ENCODE results near the gene SEMA3F.

The SEMA3F gene

GRCh38 chr3:50132421-50133282 is 22.5 kb upstream of the SEMA3F start:
- in situ Hi-C loops (cut with HindIII; ENCODE audit: low sequenced_read_pairs), result loop anchor here (5.0 kb wide), 1 partner anchor 50 kb away; no protein-coding TSS in a partner anchor

GRCh38 chr3:50133283-50133615 is 21.9 kb upstream of the SEMA3F start:
- in situ Hi-C loops (cut with HindIII; ENCODE audit: low sequenced_read_pairs), result loop anchor here (5.0 kb wide), 1 partner anchor 49 kb away; no protein-coding TSS in a partner anchor

GRCh38 chr3:50134367-50134766 is 20.8 kb upstream of the SEMA3F start:
- in situ Hi-C loops (cut with HindIII; ENCODE audit: low sequenced_read_pairs), result loop anchor here (5.0 kb wide), 1 partner anchor 48 kb away; no protein-coding TSS in a partner anchor

- in situ Hi-C loops (cut with HindIII; ENCODE audit: low sequenced_read_pairs), result no loop called here
Observed at GRCh38 chr3:50135964-50136363, 19.2 kb upstream of the SEMA3F start.

DNA sequence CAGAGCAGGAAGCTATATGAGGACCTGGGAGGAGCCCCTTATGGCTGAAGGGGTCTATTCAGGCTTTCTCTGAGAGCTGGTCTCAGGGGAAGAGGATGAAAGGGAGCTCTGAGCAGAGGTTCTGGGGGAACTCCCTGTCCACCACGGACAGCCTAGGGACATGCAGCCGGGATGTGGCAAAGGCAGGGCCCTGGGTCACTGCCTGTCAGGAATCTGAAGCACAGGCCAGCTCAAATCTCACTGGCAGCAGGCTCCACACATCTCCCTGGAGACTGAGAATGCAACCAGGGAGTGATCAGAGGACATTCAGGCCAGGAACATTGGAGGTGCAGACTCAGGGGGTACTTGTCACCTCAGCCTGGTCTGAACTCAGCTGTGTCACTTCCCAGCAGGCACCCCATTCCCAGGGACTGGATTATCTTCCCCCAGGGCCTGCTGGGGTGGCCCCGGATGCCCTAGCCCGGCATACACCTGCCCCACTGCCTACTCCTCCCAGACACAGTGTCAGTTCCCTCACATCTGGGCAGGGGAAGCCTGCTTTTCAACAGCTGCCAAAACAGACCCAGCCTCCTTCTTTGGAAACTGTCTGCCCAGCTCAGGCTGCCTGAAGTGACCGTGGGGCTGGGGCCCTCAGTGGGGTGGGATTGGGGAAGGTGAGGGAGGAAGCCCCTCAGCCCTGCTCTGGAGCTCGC is 18.3 kb upstream of the SEMA3F start:
- in situ Hi-C loops (cut with HindIII; ENCODE audit: low sequenced_read_pairs), result no loop called here

DNA sequence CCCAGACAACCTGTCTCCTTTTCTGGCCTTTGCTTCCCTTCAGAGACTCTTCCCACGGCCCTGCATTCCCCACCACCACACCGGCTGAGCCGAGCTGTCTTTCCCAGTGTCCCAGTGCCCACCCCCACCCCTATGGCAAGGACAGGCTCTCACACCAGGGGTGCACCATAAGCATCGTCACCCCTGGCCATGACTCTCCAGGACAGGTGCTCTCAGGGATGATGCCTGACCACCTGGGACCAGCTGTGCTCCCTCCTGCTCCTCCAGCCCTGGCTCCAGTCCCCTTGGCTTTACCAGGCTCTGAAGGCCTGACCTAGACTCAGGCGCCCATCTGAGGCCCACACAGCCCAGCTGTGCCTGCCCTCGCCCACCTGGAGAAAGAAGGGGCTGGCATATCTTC is 17.6 kb upstream of the SEMA3F start:
- in situ Hi-C loops (cut with HindIII; ENCODE audit: low sequenced_read_pairs), result no loop called here

DNA sequence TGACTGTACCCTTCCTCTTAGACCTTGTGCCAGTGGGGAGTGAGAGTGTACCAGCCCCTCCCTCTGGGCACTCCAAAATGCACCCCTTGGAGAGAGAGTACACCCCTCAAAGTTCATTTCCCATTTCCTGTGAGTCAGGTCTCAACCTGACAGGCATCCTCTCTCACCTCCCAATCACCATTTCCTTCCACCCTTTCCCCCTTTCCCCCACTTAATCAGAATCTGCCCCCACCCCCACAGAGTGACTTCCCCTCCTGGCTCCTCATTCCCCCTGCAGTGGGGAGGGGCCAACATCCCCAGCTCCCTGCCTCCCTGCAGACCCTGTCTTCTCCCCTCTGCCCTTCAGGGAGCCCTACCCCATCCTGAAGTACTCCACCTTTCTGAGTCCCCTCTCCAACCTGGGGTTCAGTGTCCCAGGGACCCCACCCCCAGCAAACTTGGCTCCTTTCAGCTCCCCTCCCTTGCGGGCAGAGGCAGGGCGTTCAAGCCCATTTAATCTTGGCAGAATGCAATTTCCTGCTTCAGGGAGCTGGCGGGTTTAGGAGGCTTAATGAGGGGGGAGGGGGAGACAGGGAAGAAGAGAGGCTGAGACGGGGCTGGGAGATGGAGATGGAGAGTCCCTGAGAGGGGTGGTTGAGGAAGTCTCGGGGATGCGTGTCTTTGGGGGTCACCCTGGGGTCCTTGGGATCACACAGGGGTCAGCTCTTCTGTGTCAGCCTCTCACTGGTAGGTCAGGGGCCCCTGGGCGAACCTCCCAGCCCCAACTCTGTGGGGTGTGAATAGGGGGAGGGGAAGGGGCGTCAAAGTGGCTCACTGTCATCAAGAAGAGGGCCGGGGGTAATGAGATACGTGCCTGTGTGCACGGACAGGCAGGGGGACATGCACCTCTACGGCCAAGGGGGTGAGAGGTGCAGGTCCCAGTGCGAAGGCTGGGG is 16.6 kb upstream of the SEMA3F start:
- in situ Hi-C loops (cut with HindIII; ENCODE audit: low sequenced_read_pairs), result no loop called here

DNA sequence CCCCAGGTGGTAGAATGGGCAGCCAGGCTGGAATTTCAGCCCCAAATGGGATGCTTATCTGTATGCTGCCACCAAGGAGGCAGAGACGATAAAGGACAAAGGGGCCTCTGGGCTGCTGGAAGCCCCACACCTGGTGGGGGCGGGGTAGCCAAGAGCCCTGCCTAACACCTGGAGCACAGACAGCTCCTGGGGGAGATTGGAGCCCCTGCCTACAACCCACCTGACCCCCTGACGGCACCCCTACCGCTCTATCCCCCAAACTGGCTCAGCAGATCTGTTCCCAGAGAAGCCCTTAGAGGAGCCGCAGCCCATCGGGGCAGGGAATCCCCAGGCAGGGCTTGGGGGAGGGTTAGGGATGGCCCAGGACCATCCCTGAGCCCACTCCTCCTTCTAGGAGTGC is 15.8 kb upstream of the SEMA3F start:
- in situ Hi-C loops (cut with HindIII; ENCODE audit: low sequenced_read_pairs), result no loop called here

- in situ Hi-C loops (cut with HindIII; ENCODE audit: low sequenced_read_pairs), result no loop called here
Observed at GRCh38 chr3:50139718-50140423, 15.3 kb upstream of the SEMA3F start.

DNA sequence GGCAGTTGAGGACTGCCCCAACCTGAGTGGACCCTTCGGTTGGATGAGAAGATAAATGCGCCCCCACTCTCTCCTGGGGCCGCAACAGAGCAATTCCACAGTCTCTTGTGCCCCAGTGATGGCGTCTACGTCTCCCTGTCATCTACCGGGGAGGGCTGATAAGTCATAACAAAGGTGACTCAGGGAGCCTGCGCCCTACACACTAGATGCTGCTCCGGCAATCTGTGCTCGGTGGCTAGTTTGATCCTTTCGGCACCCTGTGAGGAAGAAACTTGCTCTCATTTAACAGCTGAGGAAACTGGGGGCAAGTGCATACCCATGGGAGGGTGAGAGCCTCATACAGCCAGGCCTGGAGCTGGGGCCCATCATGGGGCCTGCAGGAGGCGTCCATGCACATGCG is 14.1 kb upstream of the SEMA3F start:
- in situ Hi-C loops (cut with HindIII; ENCODE audit: low sequenced_read_pairs), result no loop called here

- in situ Hi-C loops (cut with HindIII; ENCODE audit: low sequenced_read_pairs), result no loop called here
Observed at GRCh38 chr3:50146316-50146901, 8.7 kb upstream of the SEMA3F start.

DNA sequence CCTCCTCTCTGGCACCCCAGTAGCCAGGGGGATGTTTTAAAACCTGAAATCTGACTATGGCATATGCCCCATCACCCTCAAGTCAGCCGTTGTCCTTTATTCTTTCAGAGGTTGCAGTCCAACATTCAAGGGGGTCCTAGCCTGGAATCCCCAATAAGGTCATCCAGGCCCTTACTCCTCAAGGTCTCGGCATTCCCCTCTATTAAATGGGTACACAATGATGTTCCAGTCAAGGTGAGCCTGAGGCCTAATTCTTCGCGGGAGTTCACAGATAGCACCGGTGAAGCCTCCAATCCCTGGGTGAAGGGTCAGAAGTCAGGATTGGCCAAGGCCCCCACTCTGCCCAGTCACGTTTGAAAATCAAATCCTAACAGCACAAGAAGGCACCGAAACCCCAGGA is 8.1 kb upstream of the SEMA3F start:
- in situ Hi-C loops (cut with HindIII; ENCODE audit: low sequenced_read_pairs), result no loop called here

DNA sequence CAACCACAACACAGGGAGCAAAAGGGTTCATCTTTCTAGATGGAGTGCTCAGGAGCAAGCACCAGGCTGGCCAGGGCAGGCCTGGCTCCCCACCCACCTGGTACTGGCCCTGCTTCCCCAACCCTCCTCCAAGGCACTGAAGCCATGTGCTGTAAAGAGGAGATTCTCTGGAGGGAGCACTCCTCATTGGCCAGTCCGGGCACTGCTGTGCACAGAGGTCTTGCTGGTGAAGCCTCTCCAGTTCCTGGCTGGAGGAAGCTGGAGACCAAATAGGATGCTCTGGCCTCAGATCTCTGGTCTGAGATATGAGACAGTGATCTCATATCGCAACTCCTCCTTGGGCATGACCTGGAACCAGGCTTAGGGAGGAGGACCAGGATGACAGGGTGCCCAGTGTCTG is 7.7 kb upstream of the SEMA3F start:
- in situ Hi-C loops (cut with HindIII; ENCODE audit: low sequenced_read_pairs), result no loop called here

GRCh38 chr3:50147861-50148260 is 7.3 kb upstream of the SEMA3F start:
- in situ Hi-C loops (cut with HindIII; ENCODE audit: low sequenced_read_pairs), result no loop called here

GRCh38 chr3:50150404-50150750 is 4.7 kb upstream of the SEMA3F start:
- in situ Hi-C loops (cut with HindIII; ENCODE audit: low sequenced_read_pairs), result no loop called here

- in situ Hi-C loops (cut with HindIII; ENCODE audit: low sequenced_read_pairs), result no loop called here
Observed at GRCh38 chr3:50150863-50151686, 4.0 kb upstream of the SEMA3F start.

DNA sequence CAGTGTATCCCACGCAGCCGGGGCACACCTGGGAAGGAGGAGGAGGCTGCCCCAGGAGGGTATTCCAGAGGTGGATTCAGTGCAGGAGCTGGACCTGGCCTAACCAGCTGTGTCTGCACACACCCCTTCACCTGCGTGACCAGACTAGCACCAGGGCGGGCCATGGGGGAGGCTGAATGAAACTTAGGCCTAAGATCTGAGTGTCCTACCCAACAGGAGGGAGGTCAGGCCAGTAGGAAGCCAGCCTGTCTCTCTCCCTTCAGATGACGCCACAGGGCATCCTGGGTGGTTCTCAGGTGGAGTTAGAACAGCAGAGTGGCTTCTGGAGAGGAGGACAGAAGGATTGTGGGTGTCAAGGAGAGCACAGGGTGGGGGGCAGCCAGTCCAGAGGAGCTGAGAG is 3.4 kb upstream of the SEMA3F start:
- in situ Hi-C loops (cut with HindIII; ENCODE audit: low sequenced_read_pairs), result no loop called here

- in situ Hi-C loops (cut with HindIII; ENCODE audit: low sequenced_read_pairs), result no loop called here
Observed at GRCh38 chr3:50153782-50154475, 1.2 kb upstream of the SEMA3F start.

DNA sequence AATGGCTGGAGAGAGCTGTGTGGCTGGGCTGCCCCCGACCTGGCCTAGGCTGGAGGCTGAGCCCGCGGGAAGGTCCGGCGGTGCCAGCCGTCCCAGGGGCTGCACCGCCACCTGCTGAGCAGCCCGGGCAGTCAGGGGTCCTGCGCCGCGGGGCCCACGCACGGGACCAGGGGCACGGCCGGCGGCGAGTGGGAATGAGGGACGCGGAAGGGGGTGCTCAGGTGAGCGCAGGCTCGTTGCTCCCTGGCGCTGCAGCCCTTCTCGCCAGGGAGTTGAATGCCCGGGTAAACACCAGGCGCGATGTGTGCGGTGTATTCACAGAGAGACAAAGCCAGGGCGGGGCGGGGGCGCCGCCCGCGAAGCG is 666 bp upstream of the SEMA3F start:
- in situ Hi-C loops (cut with HindIII; ENCODE audit: low sequenced_read_pairs), result no loop called here

Measured in endothelial cell of hepatic sinusoid (primary cell).